HG03095 (cell line): ENCODE data around the gene TAC4.

Experiments
- ATAC-seq: cut with Tn5 transposase; IDR thresholded peaks from one replicate; pipeline ENCODE4 v1.9.1; 2021; ENCODE audit warnings: moderate library complexity; ENCODE audit not compliant: unreplicated experiment

TAC4 gene

DNA sequence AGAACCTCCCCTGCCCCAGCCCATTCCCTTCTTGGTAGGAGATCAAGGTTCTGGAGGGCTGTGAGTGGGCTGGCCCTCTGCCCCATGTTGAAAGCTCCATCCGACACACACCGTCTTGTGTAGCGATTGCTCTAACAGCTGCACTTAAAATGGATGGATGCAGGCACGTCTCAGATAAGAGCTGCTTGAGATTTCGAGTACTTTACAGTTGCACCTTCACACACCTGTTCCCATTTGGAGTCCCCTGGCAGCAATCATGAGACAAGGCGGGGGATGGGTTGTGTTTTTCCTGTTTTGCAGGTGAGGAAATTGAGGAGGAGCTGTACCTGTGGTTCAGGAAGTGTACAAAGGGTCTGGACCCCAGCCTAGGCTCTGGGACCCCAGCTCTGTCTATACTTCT, 25.6 kb upstream of the TAC4 start:
- ATAC-seq: no peak

DNA sequence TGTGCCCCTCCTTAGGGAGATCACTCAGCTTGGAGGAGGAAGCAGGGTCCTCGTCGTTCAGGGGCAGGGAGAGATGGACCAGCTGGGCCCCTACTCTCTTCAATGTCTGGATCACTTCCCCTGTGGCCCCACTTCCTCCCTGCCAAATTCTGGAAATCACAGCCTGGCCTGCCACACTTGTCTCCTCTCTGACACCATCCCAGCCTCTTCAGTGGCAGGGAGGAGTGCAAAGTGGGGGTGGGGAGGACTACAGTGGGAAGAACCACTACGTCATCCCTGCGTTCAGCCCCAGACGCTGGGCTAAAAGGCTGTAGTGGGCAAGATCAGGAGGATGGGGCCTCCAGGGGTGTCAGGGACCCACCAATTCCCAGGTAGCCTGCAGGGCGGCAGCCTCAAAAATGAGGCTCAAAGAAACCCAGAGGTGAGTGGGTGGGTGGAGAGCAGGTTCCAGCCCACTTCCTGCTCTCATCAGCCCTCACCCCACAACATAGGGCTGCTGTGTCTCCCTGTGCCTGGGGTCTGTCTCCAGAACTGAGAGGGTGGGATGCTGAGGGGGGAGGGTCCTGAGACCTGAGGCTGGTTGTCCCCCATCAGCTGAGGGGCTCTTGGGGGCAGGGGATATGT, 25.0 kb upstream of the TAC4 start:
- ATAC-seq: no peak

DNA sequence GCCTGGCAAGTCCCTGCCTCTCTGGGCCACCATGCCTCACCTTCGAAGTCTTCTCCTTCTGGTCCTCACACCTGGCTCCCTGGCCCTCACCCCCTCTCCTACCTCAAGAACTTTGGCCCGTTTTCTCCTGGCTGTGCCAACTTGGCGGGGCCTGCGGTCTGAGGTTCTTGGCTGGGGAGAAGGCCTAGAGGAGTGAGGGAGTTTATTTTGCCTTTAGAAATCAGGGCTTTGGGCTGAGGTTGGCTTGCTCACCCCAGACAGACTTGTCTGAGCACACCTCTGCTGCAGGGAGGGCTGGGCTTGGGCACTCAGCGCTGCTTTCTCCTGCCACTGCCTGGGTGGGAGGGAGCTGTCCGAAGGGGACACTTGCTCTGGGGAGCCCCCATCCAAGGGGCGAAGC, 23.3 kb upstream of the TAC4 start:
- ATAC-seq: no peak

DNA sequence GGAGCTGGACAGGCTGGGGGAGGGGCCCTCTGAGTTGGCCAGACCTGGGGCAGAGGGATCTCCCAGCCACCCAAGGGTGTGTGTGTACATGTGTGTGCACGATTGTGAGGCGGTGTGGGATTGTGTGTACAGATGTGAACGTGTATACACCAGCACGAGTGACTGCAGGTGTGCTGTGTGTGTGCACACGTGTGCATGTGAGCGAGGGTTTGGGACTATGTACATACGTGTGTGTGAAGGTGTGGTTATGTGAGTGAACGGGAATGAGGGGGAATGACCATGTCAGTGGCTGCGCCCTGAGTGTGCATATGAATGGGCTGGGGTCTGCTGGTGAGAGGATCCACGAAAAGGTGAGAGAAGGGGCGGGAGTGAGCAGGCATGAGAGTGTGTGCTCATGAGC, 22.4 kb upstream of the TAC4 start:
- ATAC-seq: no peak

DNA sequence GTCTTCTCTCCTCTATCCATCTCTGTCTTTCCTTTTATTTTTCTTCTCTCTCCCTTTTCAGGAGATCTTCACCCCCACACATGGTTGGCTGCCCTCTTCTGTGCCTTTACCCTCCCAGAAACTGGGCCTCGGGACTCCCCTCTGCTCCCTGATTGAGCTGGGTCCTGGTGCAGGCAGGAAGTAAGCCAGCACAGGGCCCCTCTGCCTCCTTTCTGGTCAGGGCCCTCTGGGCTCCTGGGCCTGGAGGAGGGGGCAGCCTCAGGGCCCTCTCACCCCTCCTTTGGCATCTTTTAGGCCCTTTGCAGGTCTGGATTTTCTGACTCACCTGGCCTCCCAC, 21.1 kb upstream of the TAC4 start:
- no peak for ATAC-seq

DNA sequence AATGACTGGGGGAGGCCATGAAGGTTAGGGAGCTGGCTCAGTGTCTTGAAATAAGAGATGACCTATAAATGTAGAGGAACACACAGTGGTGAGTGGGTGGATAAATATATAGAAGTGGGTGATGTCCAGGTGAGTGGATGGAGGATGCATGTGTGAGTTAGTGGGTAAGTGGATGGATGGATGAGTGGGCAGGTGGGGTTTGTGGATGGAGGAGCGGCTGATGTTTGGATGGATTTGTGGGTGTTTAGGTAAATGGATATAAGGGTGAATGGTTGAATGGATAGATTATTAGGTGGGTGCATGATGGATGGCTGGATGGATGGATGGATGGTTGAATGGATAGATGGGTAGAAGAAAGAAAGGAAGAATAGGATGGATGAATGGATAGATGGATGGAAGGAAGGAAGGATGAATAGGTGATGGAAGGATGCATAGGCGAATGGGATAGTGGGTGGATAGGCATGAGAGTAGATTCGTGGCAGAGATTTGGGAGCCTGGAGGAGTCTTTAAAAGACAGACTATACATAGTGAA, 19.1 kb upstream of the TAC4 start:
- ATAC-seq: no peak

DNA sequence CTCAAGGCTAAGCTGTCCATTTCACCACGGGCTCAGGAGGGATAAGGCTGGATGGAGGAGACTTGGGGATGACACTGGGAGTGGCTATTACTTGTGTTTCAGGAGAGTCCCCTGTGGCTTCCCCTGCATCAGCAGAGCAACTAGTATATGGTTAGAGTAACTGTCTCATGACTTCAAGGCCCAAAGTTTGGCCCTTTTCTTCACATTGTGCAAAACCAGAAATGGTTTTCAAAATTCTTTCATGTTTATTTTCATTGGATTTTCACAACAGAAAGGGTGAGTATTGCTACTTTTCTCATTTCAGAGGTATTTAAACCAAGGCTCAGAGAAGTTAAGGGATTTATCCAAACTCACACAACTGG, 18.1 kb upstream of the TAC4 start:
- ATAC-seq: no peak

DNA sequence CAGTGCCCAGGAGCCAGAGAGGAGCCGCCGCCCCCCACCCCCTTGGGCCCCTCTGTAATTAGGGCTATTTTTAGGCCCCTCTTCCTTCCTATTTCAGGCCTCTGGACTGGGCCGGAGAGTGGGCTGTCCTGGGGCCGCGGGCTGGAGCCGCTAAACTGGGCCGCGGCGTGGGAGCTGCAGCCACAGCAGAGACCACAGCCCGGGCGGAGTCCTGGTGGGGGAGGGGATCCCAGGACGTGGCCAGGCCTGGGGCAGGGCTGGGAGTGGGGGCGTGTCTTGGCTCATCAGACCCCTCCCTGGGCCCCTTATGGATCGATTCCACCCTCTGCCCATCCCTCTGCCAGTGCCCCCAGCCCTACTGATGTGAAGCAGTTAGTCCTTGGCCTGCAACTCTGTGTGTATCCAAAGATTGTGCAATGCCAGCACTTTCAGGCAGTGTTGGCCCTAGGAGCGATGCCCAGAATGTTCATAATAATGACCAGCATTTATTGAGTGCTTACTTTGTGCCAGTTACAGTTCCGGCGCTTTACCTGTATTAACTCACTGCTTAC, 15.0 kb upstream of the TAC4 start:
- ATAC-seq: no peak

DNA sequence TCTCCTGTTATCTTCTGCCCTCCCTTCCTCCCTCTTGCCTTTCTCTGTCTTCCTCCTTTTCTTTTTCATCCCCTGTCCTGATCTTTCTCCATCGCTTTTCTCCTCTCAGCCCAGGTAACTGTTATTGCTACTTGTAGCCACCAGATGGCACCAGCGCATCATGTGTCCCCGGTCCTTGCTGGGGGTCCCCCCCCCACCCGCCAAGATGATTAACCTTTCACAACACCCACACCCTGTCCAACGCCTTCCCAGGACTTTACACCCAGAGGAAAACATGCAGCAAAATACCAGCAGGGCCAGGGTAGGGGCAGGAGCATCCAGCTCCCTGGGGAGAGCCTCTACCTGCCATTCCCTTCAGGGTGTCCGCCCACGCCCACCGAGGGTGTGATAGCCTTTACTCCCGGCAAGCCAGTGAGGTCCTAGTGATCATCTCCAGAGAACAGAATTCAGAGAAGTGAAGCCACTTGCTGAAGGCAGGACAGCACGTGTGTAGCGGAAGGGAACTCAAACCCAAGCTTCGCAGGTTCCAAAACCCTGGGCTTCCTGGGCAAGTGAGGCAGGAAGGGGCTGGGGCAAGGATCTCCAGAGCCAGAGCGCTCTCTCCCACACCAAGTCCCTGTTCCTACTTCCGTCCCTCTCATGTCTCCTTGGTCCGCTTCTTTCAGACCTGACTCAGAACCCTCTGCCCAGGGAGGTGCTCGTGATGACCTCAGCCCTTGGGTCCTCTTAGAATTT, 13.4 kb upstream of the TAC4 start:
- ATAC-seq: no peak

DNA sequence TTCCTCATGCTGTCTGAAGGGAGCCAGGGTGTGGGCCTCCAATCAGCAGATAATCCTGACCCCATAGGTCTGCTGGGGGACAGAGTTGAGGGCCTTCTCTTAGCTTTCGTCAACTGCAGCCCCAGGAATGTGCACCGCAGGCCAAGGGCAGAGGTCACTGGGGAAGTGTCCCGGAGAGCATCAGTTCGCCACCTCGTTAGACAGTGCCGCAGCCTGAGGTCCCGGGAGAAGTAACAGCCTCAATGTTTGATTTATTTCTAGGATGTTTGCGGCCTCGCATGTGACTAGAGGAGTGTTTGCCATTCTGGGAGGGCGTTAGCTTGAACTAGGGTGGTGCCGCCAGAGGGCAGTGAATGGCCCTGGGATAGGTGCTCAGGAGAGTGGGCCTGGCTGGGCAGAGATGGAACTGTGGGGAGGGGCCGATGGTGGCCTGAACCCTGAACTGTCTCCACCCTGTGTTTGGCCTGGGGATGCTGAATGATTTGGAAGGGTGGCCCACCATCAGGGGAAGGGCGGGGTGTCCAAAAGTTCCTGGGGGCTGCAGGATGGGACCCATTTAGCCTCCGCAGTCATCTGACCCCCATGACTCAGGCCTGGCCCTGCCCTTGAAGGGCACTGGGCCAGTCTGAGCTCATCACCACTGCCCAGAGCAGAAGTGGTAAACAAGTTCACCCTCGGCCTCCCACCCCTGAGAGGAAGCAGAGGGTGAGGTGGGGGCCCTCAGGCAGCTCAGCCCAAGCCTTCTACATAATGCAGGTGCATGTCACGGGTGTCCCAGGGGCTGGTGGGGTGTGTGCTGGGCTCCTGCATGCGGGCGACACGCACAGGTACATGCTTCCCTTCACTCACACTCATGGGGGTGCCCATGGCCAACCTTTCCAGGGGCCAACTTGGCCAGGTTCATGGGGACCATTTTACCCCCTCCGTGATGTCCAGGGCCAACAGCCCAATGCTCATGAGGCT, 12.4 kb upstream of the TAC4 start:
- ATAC-seq: no peak

DNA sequence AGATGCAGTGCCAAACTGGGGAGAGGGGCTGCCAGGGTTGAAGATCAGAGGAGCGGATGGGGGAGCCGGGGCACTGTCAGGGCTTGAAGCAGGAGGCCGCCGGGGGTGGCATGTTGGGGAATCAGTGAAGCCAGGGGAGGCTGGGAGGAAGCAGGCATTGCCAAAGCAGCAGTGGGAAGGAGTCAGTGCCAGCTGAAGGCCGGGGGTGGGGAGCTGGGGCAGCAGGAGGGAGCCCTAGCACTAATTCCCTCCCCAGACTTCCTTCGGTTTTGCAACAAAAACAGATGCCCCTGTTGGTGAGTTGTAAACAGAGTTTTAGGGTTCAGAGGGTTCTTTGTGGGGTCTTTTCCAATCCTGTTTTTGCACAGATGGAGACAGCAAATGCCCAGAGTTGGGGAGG, 10.9 kb upstream of the TAC4 start:
- ATAC-seq: no peak

DNA sequence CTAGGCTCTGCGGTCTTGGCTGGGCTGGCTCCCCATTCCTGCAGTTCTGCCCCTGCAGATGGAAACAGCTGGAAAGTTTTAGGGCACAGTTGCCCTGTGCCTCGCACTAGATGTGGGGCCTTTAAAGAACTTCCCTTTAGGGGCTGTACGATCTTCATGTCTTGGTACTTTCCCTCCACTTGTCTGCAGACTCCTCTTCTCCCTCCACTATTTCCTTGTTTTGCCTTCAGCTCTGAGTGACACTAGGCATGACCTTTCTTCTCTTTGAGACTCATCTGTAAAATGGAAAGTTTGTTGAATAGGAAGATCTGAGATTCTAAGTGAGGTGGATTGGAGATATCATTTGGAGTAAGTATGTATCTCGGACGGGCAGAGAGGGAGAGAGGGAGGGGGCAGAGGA, 6.3 kb upstream of the TAC4 start:
- no peak for ATAC-seq

DNA sequence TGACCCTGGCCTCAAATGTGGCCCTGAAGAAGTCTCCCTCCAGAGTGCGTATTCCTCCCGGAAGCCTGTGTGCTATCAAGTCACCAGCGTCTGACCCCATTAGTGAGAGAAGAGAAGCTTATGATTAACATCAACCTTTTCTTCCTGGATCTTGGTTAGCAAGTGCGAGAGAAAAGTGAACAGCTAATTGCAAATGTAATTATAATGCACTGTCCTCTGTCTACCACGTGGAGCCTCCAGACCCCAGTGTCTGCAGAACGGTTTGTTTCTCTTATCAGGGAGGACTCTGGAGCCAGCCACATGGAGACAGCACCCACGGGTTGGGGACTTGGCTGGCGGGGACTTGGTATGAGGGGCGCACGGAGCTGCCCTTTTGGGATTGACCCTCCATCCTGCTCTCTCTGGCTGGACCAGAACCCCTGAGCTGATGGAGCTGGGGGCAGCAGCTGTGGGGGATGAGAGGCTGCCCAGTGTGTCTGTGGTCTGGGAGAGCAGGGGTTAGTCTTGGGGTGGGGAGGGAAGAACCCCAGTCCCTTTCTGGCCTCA, 5.7 kb upstream of the TAC4 start:
- ATAC-seq: no peak

DNA sequence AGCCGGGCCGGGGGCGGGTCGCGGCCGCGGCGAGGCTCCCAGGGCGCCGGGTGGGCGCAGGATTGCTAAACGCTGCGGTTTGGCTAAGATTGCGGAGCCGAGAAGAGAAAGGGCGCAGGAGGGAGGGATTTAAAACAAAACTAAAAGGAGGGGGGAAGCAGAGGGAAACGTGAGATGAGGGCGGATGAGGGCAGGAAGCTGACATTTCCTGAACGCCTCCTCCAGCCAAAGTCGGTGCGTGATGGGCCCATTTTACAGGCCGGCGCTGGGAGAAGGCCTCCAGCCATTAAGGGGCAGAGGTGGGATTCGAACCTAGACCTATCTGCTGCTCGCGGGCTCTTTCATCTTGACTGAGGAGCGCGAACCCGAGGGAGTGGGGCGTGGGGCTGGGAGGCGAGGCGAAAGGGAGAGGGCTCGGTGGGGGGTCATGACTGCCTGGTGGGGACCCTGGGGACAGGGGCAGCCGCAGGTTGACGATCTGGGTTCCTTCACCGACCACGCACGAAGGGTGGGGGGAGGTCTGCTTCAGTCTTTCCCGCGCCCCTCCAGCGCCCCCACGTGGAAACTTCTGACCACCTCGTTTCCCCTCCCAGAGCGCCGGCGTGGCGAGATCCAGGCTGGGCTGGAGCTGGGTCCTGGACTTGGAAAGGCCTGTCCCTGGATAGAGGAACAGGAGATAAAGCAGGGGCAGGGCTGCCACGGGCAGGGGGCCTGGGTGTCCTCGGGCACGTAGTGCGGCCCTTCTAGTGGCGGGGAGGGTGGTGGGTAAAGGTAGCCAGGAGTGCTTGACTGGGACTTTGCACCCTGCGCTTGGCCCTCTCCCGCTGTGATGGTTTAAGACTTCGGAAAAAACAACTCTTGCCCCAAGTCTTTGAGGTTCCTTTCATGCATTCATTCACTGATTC, 3.8 kb upstream of the TAC4 start:
- no peak for ATAC-seq

DNA sequence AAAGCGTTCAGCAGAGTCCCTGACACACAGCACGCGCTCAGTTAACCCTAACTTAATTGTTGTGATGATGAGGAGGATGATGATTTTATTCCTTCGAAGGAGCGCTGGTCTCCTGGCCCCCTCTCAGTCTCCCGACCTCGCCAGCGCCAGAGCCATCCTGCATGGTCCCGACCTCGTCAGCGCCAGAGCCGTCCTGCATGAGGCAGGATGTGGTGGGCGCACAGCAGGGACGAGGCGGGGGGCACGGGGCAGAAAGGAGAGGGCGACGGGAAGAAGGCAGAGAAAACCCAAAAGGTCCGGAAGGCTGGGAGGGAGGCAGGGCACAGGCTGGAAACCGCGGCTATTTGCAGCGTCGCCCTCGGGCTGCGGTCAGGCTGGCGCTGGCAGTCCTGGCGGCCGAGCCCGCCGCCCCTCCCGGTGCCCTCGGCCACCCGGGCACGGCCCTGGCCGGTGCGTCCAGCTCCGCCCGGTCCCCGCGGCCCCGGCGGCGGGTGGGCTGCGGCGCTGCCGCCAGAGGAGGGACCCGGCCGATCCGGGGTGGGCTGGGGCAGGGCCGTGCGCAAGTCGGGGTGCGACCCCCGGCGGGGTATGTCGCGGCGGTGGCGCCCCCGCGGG, 3.0 kb upstream of the TAC4 start:
- no peak for ATAC-seq

DNA sequence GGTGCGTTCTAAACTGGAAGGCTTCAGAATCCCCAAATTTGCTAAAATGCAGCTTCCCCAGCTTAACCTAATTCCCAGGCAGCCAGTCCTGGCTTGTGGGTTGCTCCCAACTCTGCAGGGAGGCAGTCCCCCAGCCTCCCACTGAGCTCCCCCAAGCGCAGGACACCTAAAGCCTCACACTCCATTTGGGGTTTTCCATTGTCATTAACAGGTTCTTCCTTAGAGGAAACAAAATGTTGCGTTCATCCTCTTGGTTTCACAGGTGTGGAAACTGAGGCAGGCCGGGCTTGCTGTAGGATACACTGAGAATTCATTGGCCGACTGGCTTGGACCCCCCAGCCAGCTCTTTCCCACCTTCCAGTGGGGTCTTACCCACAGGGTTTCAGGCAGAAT, 2.3 kb upstream of the TAC4 start:
- ATAC-seq: no peak

DNA sequence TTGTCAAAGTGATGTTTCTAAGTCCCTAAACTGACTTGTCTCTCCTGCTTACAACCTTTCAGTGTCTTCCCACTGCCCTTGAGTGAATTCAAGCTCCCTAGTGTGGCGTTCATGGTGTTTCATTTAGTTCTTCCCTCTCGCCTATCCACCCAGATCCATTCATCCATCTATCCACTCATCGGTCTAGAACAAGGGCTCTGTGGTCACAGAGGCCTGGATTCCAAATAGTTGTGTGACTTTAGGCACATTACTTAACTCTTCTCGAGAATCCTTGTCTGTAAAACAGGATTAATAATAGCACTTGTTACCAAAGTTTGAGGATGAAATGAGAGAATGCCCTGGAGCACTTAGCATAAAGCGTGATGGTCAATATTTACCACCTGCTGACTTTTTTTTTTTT, 870 bp upstream of the TAC4 start:
- ATAC-seq: no peak

DNA sequence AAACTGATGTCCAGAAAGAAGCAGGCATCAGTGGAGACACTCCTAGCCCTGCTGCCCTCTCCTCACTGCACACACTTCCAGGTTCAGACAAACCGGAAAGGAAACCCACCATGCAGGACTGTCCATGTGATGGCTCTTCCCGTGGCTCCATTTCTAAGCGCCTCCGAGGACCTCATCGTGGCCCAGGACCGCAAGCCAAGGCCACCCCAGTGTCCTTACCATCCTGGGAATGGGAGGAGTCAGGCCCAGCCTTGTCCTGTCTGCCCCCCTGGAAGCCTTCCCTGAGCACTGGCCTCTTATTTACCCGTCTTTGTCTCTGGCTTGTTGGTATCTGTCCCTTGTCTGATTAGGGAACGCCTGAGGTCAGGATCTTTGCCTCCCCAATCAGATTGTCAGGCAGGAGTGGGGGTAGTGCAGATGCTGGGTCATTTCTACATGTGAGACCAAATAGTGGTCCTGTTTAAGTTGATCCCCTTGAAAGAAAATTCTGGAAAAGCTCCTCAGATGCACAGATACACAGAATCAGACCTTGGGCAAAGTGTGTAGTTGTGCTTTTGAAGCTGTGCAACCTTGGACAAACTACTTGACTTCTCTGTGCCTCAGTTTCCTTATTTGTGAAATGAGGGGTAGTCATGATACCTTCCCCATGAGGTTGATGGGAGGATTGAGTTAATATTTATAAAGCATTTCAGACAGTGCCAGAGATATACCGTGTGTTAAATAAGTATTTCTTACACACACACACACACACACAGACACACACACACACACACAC, 744 bp downstream of the TAC4 start:
- ATAC-seq: no peak

DNA sequence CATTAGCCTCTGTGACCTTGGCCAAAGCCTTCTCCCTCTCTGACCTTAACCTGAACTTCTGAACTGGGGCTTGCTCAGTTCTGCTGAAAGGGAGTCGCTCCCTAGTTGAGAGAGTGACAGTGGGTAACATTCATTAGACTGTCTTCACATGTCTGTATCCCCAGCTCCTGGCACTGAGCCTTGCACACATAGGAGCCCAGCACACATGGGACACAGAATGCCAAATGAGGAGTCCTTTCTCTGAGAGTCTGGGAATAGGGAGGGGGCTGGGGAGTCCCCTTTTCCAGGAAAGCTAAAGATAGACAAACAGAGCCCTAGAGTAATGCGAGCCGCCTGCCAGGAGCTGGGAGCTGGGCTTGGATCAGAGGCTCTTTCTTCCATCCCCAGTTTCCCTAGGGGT, 2.5 kb downstream of the TAC4 start:
- no peak for ATAC-seq
